Osteoblast (primary cell): ENCODE results near the gene RNASE12. TPM values are rescaled to one million over a fixed set of nuclear protein-coding genes. Genes with fewer than 3 reads are reported as not detected.

Experiments used
- DNase-seq: peaks from one replicate; pipeline ENCODE4 v3.0.0; 2011; ENCODE audit warnings: low spot score, mixed read lengths; ENCODE audit not compliant: insufficient read length; ENCODE audit errors: missing footprints
- H2AFZ ChIP-seq: 2 replicates; pipeline ENCODE4 v1.6.0; 2011; ENCODE audit warnings: mild to moderate bottlenecking, low read length
- H3K27ac ChIP-seq: 2 replicates; pipeline ENCODE4 v1.5.1; 2011; ENCODE audit warnings: mild to moderate bottlenecking, low read depth, low read length, moderate library complexity
- H3K27me3 ChIP-seq: 2 replicates; pipeline ENCODE4 v1.6.0; 2012; ENCODE audit warnings: mild to moderate bottlenecking, control low read depth, inconsistent platforms, low read length, moderate library complexity; ENCODE audit not compliant: insufficient read depth
- H3K36me3 ChIP-seq: 2 replicates; pipeline ENCODE4 v1.5.1; 2011; ENCODE audit warnings: mild to moderate bottlenecking, low read length, control low read depth, moderate library complexity; ENCODE audit not compliant: insufficient read depth
- H3K4me1 ChIP-seq: 2 replicates; pipeline ENCODE4 v1.5.1; 2011; ENCODE audit warnings: mild to moderate bottlenecking, low read length, control low read depth, moderate library complexity; ENCODE audit not compliant: insufficient read depth
- H3K4me2 ChIP-seq: 2 replicates; pipeline ENCODE4 v1.6.0; 2011; ENCODE audit warnings: mild to moderate bottlenecking, low read length; ENCODE audit not compliant: insufficient read depth
- H3K4me3 ChIP-seq: fragments of 200-600 bp; sonication (generic); 3 replicates; pipeline ENCODE4 v1.5.1; 2012; ENCODE audit warnings: mild to moderate bottlenecking, low read length, inconsistent platforms; ENCODE audit not compliant: insufficient read depth
- H3K79me2 ChIP-seq: 2 replicates; pipeline ENCODE4 v1.6.0; 2012; ENCODE audit warnings: mild to moderate bottlenecking, low read length, control low read depth, inconsistent platforms; ENCODE audit not compliant: insufficient read depth
- H3K9me3 ChIP-seq: 2 replicates; pipeline ENCODE4 v1.5.1; 2011; ENCODE audit warnings: low read depth, low read length, control low read depth
- H4K20me1 ChIP-seq: 2 replicates; pipeline ENCODE4 v1.6.0; 2012; ENCODE audit warnings: mild to moderate bottlenecking, low read length, control low read depth; ENCODE audit not compliant: insufficient read depth
- total RNA-seq: library from RNA; depleted of rRNA; stranded (reverse); fragments of >200 nt; gene quantifications from 2 replicates; pipeline ENCODE4 v1.2.3, GENCODE V29; 2012
- TF ChIP-seq, protein P1 (sequence below): IDR thresholded peaks from 2 replicates; pipeline ENCODE4 v1.5.1; 2011; ENCODE audit warnings: mild to moderate bottlenecking, low read depth, low read length, moderate library complexity; ENCODE audit errors: extremely low read depth

The RNASE12 gene, protein sequence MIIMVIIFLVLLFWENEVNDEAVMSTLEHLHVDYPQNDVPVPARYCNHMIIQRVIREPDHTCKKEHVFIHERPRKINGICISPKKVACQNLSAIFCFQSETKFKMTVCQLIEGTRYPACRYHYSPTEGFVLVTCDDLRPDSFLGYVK
- total RNA-seq, result not detected in 2 replicates

DNA sequence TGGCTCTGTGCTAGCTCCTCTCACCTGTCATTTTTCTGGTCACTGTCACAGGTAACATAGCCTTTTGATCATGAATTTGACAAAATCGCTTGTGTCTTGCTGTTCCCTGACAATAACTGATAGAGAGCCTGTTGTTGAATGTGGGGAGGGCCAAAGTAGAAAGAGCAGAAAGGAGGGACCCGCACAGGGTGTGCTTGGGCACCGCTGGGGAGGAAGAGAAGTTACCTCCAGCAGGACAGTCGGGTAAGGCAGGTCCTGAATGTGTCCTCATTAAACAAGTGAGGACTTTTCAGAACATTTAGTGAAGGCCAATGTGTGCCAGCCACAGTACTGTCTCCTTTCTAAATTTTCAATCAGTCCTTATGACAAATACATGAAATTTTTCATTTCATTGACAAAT is at the start of gene RNASE12:
TSS of gene RNASE12 (minus strand) at position 142 of the 400 bp plus-strand sequence. CDS start 653 bp downstream, outside the sequence.
- Histone ChIP-seq H3K4me1 (peaks cover 3% of the 10 kb centered on the region), H3K27ac (no peak within 1 kb of the TSS), H2AFZ (no peak within 1 kb of the TSS), H3K36me3 (no peaks in the 10 kb centered on the region), H3K79me2 (no peaks in the 10 kb centered on the region), H3K4me2 (peak within 1 kb of the TSS; percentile 44), H4K20me1 (no peaks in the 10 kb centered on the region), H3K4me3 (peak within 1 kb of the TSS; percentile 30), H3K9me3 (no peaks in the 10 kb centered on the region), H3K27me3 (peaks cover 12% of the 10 kb centered on the region)
- peak; percentile 3 for DNase-seq
- TF ChIP-seq, protein P1, sequence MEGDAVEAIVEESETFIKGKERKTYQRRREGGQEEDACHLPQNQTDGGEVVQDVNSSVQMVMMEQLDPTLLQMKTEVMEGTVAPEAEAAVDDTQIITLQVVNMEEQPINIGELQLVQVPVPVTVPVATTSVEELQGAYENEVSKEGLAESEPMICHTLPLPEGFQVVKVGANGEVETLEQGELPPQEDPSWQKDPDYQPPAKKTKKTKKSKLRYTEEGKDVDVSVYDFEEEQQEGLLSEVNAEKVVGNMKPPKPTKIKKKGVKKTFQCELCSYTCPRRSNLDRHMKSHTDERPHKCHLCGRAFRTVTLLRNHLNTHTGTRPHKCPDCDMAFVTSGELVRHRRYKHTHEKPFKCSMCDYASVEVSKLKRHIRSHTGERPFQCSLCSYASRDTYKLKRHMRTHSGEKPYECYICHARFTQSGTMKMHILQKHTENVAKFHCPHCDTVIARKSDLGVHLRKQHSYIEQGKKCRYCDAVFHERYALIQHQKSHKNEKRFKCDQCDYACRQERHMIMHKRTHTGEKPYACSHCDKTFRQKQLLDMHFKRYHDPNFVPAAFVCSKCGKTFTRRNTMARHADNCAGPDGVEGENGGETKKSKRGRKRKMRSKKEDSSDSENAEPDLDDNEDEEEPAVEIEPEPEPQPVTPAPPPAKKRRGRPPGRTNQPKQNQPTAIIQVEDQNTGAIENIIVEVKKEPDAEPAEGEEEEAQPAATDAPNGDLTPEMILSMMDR, result no peak

DNA sequence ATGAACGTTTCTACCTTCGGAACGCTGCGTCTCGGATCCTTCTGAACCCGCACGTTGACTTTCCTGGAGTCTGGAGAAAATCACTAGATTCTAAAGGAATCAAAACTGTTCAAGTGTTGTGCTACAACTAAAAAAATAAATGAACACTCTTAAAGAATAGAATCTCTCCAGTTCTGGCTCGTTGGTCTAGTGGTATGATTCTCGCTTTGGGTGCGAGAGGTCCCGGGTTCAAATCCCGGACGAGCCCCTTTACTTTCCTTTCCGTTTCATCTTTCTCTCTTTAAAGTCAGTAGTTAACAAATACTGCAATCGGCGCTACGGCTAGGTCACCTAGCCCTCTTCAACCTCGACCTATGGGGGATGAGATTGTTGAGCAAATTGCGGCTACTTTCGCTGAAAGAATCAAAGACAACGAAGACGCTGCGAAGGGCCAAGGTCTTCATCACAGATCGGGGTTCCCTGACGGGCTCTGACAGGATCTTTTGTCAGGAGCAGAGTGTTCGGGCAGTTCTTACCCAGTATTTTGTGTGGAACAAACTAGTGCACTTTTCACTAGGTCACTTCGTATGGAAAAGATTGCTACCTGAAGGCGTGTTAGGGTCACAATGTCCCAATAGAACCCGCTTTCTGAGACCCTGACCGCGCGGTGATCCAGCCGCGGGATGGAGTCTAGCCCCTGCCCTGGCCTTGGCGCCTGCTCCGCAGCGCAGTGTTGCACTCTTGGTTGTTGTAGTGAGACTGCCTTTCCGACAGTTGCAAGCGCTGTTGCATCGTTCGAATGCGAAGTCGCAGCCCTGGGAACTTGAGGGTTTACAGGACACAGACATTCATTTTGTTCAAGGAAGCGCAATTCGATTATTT is 41.9 kb upstream of the RNASE12 start:
- Histone ChIP-seq H3K36me3 (no peaks in the 10 kb centered on the region), H2AFZ (peak overlapping the region; percentile 2), H3K27me3 (peaks cover 18% of the 10 kb centered on the region), H3K4me3 (peak overlapping the region; percentile 42), H3K9me3 (no peaks in the 10 kb centered on the region), H3K4me1 (peaks cover 23% of the 10 kb centered on the region), H3K27ac (no peak overlapping the region), H4K20me1 (no peaks in the 10 kb centered on the region), H3K4me2 (peak overlapping the region; percentile 82), H3K79me2 (no peaks in the 10 kb centered on the region)
- peak; percentile 83 for DNase-seq
- TF ChIP-seq, protein P1, result no peak

DNA sequence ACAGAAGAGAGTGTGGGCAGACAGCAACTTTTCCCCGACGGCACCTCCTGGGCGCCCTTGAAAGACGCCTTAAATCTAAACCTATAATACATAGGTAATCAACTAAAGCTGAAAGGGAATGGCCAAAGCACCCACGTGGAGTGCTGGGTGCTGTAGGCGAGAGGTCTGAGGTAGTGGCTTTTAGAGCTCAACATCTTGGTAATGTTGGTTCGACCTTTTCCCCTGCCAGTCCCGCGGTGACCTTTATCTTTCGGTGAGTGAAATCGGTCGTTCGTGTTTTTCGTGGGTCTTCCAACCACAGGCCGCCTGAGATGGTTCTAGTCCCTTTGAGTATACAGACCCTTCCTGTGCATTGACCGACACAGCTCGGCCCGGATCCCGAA is 41.3 kb upstream of the RNASE12 start:
- peaks cover 23% of the 10 kb centered on the region for H3K27me3 ChIP-seq
- no peaks in the 10 kb centered on the region for H3K79me2 ChIP-seq
- H3K27ac ChIP-seq, result no peak overlapping the region
- DNase-seq, result no peak
- H2AFZ ChIP-seq, result no peak overlapping the region
- H3K4me1 ChIP-seq, result peaks cover 29% of the 10 kb centered on the region
- H3K4me3 ChIP-seq, result peak overlapping the region; percentile 42
- no peaks in the 10 kb centered on the region for H3K36me3 ChIP-seq
- peak overlapping the region; percentile 82 for H3K4me2 ChIP-seq
- TF ChIP-seq, protein P1, result no peak
- no peaks in the 10 kb centered on the region for H4K20me1 ChIP-seq
- H3K9me3 ChIP-seq, result no peaks in the 10 kb centered on the region

DNA sequence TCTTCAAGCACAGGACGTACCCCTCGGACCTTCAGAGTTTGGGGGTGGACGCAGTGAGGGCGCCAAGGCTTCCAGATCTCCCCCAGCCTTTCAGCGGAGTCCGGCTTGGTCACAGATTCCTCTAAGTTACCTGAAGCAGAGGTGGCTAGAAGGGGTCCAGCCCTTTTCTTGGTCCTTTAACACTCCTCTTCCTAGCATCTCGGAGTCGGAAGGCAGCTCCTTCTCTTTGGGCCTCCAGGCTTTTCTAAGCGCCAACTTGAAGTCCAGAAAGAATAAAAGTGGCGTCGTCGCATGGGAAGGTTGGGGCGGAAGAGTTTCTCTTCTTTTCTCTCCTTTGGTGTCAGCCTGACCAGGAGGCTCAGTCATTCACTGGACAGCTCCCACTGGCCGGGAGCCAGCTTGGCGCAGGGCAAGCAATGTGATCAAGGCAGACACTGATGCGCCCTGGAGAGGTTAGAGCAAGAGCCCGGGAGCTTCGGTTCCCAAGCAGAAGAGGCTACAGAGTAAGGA is 40.8 kb upstream of the RNASE12 start:
- no peaks in the 10 kb centered on the region for H4K20me1 ChIP-seq
- peaks cover 30% of the 10 kb centered on the region for H3K4me1 ChIP-seq
- no peak overlapping the region for H2AFZ ChIP-seq
- no peaks in the 10 kb centered on the region for H3K9me3 ChIP-seq
- TF ChIP-seq, protein P1, result no peak
- peaks cover 26% of the 10 kb centered on the region for H3K27me3 ChIP-seq
- peak; percentile 85 for DNase-seq
- no peaks in the 10 kb centered on the region for H3K36me3 ChIP-seq
- H3K79me2 ChIP-seq, result no peaks in the 10 kb centered on the region
- peak overlapping the region; percentile 42 for H3K4me3 ChIP-seq
- H3K4me2 ChIP-seq, result peak overlapping the region; percentile 82
- no peak overlapping the region for H3K27ac ChIP-seq
